GM19025 (cell line): ENCODE measurements around the gene SERBP1.
"Not testable (repeated sequence)": the region's sequence is repeated elsewhere in the genome, so short reads cannot be mapped to it uniquely, and the experiment has no call there.

Experiments
- ATAC-seq: cut with Tn5 transposase; IDR thresholded peaks from one replicate; pipeline ENCODE4 v1.9.1; 2021; ENCODE audit warnings: mild to moderate bottlenecking, low read depth, moderate library complexity; ENCODE audit not compliant: unreplicated experiment

SERBP1 gene

DNA sequence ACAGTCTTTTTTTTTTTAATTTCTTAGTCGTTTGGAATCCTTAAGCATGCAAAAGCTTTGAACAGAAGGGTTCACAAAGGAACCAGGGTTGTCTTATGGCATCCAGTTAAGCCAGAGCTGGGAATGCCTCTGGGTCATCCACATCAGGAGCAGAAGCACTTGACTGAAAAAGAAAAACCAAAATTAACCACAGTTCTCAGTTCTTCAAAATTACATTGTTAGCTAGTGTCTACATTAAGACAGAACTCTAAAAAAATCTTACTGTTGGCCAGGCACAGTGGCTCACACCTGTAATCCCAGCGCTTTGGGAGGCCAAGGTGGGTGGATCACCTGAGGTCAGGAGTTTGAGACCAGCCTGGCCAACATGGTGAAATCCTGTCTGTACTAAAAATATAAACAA lies 17.1 kb downstream of the SERBP1 start:
- ATAC-seq, result not testable (repeated sequence)

DNA sequence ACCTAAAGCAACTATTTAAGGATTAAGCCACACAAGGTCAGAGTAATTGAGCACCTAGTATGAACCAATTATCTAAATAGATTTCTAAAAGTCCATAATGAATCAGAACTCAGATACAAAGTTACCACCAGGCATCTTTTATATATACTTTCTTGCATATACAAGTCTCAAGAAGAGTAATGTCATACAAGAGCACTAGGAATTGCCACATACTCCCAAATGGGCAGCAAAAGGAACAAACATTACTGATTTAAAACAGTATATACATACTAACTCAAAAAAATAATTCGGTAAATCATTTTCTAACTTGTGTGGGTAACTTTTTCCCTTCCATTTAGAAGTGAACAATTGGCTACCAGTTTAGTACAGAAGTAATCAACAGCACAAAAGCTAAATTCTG lies 22.1 kb downstream of the SERBP1 start:
- no peak for ATAC-seq

DNA sequence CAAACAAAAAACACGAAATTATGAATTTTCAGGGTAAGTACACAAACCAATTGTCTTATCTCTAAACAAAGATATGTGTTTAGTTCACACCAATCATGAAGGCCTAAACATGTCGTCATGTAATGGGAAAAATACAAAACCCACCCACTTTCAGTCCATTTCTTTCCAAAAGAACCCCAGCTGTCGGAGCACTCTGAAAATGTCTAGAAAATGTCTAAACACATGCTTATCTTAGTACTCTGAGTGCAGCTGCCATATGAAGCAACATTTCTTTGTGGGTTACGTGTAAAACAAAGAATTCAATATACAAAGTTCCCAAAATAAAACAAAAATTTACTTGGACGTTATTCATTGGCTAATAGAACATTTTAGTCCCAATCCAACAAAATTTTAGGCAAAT lies 22.7 kb downstream of the SERBP1 start:
- no peak for ATAC-seq

DNA sequence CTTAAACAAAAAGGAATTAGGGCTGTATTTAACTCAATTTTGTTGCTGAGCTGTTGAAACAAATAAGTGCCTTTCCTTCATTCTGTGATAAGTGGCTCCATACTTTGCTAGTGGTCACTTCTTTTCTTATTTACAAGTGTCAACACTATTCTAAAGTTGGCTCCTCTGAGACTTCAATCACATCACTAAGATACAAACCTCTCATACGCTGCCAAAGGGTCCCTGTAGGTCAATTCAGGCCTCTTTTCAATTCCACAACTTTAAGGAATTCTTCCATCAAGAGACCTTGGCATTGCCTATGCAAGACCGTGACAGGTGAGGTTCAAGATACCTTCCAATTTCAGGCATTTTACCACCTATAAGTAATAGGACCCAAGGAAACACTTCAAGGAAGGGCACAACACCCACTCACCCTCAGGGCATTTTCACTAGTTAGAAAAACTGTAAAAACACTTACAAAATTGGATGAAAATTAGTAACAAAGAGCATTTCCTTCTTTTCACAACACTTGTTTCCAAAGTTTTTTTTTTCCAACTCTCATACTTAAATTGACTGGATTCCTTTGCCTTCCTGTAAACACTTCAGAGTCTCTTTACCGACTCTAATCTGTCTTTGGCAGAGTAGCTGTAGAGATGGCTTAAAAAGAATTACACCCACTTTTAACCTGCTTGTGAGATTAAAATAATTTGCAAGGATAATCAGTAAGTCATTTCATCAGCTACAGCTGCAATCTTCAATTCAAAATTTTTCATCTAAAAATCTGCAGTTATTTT lies 24.5 kb downstream of the SERBP1 start:
- ATAC-seq, result no peak

DNA sequence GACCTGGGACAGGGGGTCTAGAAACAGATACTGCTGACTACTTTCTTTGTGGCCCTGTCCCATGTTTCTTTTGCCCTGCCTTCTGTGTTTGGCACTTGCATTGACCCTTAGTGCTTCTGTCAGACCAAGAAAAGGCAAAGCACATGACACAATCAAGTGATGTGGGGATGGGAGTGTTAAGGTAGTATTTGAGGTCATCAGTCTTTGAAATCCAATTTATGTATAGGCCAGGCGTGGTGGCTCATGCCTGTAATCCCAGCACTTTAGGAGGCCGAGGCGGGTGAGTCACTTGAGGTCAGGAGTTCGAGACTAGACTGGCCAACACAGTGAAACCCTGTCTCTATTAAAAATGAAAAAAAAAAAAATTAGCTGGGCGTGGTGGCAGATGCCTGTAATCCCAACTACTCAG lies 26.0 kb downstream of the SERBP1 start:
- no peak for ATAC-seq

DNA sequence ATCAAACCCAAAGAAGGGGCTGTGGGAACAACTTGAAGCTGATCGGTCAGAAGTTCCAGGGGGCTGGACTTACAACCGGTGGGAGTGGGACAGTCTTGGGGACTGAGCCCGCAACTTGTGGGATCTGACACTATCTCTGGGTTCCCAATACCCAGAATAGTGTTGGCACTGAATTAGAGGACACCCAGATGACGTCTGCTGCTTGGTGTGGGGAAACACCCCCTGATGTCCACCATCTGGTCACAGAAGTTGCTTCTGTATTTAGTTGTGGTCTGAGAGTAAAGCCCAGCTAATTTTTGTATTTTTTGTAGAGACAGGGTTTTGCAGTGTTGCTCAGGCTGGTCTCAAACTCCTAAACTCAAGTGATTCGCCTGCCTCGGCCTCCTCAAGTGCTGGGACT lies 28.8 kb downstream of the SERBP1 start:
- no peak for ATAC-seq

DNA sequence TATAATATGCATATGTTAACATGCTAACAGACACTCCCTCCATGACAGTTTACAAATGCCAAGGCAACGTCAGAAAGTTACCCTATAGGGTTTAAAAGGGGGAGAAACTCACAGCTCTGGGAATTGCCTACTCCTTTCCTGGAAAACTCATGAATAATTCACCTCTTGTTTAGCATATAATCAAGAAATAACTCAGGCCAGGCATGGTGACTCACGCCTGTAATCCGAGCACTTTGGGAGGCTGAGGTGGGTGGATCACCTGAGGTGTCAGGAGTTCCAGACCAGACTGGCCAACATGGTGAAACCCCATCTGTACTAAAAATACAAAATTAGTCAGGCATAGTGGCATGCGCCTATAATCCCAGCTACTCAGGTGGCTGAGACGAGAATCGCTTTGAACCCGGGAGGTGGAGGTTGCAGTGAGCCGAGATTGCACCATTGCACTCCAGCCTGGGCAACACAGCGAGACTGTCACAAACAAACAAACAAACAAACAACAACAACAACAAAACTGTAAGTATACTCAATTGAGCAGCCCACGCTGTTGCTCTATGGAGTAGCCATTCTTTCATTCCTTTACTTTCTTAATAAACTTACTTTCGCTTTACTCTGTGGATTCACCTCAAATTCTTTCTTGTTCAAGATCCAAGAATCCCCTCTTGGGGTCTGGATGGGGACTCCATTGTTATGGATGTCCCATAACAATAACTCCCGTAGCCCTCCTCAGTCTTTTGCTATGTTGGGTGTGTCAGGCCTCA lies 30.0 kb downstream of the SERBP1 start:
- not testable (repeated sequence) for ATAC-seq

DNA sequence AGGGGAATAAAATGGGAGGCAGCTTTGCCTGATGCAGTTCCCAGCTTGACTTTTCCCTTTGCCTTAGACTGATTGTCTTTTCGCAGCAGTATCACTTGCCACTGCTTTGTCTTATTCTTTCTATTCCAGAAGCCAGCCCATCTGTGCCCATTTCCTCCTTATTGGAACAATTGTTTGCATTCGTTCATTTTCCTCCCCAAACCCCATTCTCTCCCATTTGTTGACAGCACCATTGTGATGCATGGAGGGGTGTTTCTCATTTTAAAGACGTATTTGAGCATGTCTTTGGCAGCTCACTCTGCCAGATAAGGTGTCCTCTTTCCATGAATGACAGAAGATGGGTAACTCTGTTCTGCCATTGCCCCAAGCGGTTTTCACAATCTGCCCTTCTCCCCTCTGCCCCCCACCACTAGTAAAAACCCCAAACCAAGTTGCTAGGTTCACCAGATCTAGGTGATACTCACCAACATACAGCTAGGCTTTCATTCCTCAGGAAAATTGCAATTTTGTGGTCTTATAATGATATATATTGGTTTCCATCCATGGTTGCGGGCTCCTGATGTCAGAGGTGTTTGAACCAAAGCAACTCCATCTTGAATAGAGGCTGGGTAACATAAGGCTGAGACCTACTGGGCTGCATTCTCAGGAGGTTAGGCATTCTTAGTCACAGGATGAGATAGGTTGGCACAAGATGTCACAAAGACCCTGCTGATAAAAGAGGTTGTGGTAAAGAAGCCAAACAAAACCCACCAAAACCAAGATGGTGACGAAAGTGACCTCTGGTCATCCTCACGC lies 30.8 kb downstream of the SERBP1 start:
- no peak for ATAC-seq

DNA sequence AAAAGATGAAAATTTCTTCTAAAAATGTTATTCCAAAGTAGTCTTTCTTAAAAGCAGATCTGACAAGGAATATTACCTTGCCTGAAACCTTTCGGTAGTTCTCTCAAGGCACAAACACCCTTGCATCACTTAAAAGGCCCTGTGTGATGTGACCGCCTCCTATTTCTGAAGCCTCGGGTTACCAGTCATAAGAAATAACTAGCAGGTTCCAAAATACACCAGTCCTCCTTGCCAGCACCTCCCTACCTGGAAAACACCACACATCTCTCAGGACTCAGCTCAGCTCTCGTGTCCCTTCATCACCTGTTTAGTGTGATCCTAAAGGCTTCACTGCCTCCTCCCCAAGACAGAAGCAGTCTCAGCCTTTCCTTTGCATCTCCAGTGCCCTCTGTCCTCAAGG lies 35.7 kb downstream of the SERBP1 start:
- ATAC-seq, result no peak

DNA sequence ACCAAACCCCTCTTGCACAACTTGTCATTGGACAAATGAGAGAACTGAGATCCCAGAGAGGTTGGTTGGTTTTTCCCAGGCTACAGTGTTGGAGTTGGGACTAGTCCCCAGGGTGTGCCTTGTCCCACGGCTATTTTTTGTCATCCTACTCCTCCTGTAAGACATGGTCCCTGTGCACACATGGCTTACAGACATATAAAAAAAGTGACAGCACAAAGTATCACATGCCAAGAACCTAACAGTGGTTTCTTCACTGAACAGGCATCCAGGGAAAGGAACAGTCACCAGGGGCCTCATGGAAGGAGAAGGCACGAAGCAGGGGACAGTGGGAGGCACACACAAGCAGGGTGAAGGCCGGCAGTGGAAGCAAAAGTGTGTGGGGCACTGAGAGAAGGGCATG lies 36.5 kb downstream of the SERBP1 start:
- ATAC-seq, result no peak

DNA sequence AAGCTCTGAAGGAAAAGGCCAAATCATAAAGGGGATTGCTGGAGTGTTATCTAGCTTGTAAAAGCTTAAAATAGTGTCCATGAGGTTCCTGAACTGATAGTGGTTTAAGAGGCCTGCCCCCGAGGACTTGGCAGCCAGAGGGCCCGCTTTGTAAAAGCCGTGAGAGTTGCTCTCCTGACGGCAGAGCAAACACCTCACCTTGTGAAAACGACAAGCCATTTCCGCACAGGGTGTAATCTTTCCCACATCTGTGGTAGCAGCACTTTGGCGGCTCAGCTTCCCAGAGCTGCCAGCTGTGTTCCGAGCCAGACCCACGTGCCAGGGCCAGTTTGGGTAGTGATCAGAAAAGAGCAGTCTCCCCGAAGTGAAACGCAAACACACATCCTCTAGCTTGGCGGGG lies 37.0 kb downstream of the SERBP1 start:
- no peak for ATAC-seq

DNA sequence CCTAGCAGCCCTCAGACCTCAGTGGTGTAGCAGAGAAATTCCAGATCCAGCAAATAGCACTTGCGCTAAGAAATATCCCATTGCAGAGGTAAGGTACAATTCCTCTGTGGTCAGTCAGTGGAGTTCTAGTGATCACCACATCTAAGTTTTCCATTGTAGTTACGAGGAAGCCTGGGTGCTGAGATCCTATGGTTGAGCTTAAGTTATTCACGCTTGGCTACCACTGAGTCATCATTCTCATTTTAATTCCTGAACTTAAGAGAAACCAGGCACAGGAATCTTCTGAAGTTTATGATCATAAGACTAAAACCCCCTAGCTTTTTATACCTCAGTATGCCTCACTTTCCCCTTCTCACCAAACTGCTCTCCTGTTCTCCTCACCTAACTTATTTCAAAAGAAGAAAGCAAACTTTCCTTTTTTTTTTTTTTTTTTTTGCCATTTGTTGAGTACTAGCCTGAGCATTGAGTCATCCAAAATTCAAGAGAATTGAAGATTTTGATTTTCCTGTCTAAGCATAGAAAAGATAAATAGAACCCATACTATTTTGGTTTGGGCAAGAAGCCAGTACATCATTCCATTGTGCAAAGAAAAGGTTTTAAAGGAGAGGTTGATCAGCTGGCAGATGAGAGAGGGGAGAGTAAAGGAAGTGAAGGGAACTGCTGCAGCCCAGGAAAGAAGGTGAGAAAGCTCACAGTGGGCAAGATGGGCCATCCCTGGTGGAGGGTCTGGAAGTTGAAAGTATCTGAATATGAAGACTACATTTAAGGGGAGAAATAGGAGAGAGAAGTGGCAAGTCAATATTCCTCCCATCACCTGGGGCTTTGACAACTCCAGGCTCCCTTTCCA lies 39.9 kb downstream of the SERBP1 start:
- no peak for ATAC-seq

DNA sequence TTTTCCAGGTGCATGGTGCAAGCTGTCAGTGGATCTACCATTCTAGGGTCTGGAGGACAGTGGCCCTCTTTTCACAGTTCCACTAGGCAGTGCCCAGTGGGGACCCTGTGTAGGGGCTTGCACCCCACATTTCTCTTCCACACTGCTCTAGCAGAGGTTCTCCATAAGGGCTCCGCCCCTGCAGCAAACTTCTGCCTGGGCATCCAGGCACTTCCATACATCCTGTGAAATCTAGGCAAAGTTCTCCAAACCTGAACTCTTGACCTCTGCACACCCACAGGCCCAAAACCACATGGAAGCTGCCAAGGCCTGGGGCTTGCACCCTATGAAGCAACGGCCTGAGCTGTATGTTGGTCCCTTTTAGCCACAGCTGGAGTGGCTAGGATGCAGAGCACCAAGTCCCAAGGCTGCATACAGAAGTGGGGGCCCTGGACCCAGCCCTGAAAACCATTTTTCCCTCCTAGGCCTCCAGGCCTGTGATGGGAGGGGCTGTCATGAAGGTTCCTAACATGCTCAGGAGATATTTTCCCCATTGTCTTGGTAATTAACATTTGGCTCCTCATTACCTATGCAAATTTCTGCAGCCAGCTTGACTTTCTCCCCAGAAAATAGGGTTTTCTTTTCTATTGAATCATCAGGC lies 46.1 kb downstream of the SERBP1 start:
- ATAC-seq, result no peak

DNA sequence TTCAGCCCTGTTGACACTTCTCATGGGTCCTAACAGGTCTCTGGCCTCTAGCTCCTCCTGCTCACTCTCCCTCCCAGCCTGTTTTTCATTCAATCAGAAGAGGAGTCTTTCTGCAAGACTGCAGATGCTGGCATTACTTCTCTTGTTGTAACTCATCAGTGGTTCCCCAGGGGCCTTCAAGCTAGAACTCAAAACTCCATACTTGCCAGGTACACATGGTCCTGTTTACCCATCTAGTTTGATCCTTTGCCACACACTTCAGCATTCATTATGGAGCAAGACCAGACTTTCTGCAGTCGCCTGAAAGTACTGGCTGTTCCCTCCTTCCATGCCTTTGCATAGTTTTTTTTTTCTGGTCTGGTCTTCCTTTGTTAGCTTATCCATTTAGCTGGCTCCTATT lies 47.9 kb downstream of the SERBP1 start:
- ATAC-seq, result no peak

DNA sequence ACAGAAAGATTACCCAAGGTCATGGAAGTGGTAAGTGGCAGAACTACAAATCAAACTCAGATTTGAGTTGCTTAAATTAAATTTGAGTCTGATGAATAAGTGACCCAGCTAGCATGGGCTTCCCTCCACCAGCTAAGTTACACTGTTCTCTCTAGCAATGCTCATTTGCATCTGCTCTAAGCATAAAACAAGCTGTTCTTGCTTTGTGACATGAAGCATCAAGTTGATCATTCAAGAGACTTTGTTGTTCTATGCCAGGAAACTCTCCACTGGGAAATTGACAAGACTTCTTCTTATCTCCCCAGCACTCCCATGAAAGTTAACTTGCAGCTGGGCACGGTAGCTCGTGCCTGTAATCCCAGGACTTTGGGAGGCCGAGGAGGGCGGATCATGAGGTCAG lies 49.0 kb downstream of the SERBP1 start:
- ATAC-seq, result no peak

DNA sequence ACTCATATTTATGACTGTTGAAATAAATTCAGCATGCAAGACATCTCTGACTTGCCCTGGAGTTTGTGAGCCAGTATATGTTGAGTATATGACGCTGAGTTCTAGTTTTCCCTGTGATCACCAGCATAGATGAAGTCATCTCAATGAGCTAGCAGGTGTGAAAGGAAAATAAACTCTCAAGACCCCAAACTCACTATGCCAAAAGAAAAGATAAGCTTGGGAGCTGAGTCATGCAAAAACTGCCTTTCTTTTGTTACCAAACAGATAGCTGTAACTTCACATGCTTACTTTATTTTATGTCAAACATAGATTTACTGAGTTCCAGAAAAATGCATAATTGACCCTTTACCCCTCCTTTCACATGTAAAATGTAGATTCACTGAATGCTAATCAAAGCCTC lies 52.9 kb downstream of the SERBP1 start:
- no peak for ATAC-seq

DNA sequence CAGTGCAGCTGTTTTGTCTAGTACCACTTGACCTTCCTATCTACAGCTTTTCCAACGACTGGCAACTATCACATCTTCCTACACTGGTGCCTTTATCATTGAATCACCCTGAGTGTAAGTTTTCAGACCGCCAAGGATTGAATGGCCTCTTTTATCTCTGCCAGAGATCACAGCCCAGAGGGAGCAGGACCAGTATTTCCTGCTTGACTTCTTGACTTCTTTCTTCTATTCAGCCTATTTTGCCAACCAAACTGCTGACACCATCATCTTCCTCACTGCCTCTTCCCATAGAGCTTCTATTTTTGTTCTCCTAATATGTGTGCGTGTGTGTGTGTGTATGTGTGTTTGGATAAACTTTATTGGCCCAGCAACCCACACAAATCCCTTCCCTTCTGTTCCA lies 53.8 kb downstream of the SERBP1 start:
- no peak for ATAC-seq

DNA sequence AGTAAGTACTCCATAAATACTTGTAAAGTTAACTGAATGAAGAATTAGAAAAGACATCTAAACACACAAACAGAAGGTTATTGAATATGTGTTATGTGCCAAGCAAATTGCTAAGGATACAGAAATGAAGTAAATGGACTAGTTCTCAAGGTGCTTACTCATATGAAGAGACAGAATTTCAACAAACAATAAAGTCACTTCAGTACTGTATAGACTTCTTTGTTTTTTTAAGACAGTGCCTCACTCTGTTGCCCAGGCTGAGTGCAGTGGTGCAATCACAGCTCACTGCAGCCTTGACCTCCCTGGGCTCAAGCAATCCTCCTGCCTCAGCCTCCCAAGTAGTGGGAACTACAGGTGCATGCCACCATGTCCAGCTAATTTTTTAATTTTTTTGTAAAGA lies 57.3 kb downstream of the SERBP1 start:
- ATAC-seq, result no peak

DNA sequence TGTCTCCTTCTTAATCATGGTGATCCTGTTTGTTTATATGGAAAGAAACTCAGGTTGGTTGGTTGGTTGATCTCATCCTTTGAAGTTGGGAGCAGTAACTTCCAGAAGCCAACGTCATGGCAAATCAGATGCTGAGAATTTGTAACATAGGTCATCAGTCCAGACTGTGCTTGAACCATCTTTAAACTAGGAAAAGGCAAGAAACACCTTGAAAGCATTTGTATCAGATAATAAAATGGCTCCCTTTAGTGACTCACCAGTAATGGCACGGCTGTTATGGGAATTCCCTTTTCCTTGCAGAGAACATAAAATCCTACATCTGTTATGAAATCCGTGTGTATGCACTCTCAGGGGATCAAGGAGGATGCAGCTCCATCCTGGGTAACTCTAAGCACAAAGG lies 58.1 kb downstream of the SERBP1 start:
- no peak for ATAC-seq

DNA sequence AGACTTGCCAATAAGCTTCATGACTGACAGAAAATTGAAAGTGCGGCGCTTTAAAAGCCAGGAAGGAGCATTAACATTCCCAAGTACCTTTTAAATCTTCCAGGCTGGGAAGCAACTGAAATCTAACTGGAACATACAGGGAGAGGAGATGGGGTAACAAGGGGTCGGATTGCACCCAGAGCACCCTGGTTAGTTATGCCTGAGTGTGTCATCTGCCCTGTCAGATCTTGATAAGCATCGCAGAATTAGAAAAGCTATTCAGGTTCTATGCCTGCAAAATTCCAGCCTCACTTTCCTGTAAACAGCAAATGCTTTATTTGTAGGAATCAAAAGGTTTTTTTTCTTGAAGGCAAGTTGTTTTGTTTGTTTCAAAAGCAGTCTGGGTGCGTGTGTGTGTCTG lies 58.5 kb downstream of the SERBP1 start:
- no peak for ATAC-seq
